NCI-H1694 treated with DMSO at 0.1 percent for 48 hours (cell line): ENCODE results near the gene INVS.
"Not testable (repeated sequence)": the region's sequence is repeated elsewhere in the genome, so short reads cannot be mapped to it uniquely, and the experiment has no call there.

Source experiments
- DNase-seq: peaks from one replicate; lab custom pipeline; 2025; lab: John Stamatoyannopoulos, UW

Gene INVS

GRCh38 chr9:100202806-100203205 is 103.8 kb downstream of the INVS start:
- DNase-seq, result no peak

DNA sequence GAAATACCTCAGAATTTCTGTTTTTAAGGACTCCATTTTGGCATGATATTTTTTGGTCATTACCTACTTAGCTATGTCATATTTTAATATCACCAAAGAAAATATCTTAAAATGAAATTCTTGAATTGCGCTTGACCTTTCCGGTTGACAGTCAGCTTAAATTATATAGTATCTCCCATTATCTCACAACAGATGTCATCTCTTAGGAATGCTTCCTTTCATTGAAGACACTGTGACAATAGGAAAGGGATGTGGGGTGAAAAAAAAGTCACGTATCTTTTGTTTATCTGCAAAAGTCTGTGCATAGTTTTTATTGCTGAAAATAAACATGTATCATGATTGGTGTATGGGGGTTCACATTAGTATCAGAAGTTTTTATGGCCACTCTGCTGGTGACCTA is 105.8 kb downstream of the INVS start:
- DNase-seq, result no peak

DNA sequence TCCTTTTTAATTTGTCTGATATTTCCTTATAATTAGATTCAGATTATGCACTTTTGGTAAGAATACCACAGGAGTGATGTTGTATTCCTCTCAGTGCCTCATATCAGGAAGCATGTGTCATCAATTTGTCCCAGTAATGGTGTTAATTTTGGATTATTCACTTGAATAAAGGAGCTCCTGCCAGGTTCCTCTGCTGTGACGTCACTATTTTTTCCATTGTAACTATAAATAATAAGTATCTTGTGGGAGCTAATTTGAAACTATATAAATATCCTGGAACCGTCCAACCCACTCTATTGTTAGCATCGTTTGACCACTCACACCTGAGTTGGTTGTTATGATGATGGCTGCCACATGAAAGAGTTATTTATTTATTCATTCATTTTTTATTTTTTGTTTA is 107.9 kb downstream of the INVS start:
- DNase-seq, result no peak

DNA sequence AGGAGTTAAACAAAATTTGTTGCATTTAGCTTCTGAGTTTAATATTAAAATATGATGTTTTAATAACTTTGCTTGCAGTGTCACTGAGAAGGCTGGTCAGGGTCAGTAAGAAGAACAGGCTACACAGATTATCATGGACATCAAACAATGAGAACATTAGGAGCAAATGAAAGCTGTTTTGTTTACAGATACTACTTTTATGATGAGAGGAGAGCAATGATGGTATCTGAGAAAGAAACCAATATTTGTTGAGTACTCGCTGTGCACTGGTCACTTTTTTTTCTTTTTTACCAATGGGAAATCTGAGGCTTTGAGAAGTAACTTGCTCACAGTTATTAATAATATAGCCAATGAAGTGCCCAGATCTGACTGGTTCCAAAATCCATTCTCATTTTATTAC is 109.6 kb downstream of the INVS start:
- no peak for DNase-seq

- no peak for DNase-seq
Measured at GRCh38 chr9:100211476-100211875, 112.4 kb downstream of the INVS start.

- no peak for DNase-seq
Measured at GRCh38 chr9:100213730-100214477, 114.9 kb downstream of the INVS start.

DNA sequence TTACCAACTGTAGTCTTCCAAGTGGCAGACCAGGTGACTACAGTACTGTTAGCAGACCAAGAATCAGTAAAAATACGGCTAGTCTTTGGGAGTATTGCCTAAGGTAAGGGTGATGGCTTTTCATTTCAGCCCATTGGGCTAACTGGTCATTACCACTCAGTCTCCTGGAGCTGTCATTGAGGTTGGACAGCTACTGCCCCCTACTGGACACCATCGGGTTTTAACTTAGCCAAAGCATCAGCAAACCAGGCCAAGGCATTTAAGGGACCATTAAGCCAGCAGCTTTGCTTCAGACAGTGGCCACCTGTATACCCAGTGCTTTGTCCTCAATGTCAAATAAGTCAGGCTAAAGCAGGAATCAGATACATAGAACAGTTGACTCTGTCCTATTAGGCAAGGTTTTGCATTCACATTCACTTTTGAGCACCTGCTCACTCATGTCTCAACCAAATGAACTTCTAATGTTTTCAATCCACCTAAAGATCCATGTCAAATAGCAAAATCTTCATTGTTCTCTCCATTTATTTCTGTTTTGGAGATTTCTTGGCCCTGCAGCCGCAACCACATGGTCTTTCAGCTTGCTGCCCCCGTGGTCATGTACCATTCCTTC is 117.2 kb downstream of the INVS start:
- peak; percentile 12 for DNase-seq

- DNase-seq, result no peak
Measured at GRCh38 chr9:100217536-100217935, 118.5 kb downstream of the INVS start.

DNA sequence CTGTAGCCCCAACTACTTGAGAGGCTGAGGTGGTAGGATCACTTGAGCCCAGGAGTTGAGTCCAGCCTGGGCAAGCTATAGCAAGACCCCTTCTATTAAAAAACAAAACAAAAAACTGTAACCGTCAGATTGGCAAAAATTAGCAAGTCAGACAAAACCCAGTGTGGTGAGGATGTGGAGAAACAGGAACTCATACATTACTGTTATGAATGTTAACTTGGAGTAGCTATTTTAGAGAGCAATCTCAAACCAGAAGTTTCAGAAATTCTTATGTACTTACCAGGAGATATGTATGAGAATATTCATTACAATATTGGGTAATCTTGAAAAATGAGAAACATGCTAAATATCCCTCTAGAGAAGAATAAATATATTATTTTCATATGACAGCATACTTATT is 120.3 kb downstream of the INVS start:
- no peak for DNase-seq

- no peak for DNase-seq
Measured at GRCh38 chr9:100220936-100221335, 121.9 kb downstream of the INVS start.

GRCh38 chr9:100221538-100221937 is 122.5 kb downstream of the INVS start:
- no peak for DNase-seq

GRCh38 chr9:100222674-100223073 is 123.6 kb downstream of the INVS start:
- no peak for DNase-seq

DNA sequence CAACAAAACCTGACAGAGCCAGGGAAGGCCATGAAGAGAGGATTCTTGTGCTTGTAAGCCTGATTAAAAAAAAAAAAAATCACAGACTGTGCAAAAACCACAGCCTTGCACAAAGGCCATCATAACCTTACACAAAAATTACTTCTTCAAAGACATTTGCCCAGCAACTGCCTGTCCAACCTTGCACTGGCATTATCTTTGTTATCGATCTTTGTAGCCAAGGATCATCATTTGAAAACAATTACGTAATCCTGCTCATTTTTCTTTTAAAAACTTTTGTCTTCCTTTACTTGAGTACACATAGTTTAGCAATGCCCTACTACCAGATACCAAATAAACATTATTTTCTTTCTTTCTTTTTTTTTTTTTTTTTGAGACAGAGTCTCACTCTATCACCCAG is 128.6 kb downstream of the INVS start:
- DNase-seq, result no peak

DNA sequence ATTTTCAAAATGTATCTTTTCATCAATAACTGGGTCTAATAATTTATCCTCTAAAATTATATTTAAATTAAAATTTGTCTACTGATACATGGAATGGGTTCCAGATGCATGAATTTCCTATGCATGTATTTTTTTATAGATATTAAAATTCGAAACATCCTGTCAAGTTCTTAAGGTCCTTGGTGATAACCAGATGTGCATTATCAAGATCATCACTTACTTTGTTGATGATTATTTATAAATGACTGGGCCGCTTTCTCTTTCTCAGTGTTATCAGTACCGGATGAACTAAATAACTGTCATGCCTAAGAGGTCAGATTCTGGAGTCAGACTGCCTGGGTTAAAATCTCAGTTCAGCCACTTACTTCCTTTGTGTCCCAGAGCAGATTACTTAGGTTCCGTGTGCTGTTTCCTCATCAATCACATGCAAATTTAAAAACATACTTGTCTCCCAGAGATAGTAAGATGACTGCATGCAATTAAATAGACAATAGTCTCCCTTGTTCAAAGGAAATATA is 129.4 kb downstream of the INVS start:
- no peak for DNase-seq

- no peak for DNase-seq
Measured at GRCh38 chr9:100229136-100229535, 130.1 kb downstream of the INVS start.

- DNase-seq, result no peak
Measured at GRCh38 chr9:100229561-100229960, 130.5 kb downstream of the INVS start.

DNA sequence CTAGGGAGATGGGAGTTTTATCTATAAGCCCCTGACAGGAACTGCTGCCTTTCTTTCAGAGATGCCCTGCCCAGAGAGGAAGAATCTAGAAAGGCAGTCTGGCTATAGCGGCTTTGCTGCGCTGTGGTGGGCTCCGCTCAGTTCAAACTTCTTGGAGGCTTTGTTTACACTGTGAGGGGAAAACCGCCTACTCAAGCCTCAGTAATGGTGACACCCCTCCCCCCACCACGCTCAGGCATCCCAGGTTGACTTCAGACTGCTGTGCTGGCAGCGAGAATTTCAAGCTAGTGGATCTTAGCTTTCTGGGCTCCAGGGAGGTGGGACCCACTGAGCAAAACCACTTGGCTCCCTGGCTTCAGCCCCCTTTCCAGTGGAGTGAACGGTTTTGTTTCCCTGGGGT is 137.9 kb downstream of the INVS start:
- DNase-seq, result not testable (repeated sequence)

DNA sequence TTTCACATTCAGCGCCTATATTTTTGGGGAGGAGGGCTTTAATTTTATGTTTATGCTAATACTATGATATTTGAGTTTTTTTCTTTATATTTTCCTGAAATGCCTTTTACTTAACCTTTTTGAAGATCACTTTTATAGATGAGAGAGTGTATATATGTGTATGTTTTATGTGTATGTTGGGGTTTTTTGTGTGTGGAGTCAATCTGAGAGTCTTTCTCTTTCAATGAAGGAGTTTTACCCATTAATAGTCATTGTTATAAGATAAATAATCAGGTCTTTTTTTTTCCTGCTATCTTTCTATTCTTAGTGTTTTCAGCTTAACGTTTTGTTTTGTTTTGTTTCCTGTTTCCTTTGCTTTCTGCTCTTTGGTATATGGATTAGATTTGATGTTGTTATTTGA is 141.5 kb downstream of the INVS start:
- no peak for DNase-seq

- DNase-seq, result no peak
Measured at GRCh38 chr9:100267211-100267610, 168.2 kb downstream of the INVS start.

DNA sequence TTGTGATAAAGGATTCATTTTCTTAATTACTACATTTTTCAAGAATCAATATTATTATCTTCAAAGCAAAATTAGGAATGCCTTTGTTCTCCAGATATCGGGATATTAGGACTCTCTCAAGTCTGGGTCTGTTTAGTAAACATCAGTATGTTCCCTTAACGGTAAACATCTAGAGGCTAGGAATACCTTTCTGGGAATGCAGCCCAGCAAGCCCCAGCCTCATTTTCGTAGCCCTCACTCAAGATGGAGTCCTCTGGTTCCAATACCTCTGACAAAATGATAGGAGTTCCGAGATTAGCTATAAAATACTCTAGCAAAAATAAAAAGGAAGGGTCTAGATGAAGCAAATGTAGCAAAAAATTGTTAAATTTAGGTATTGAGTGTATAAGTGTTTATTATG is 169.2 kb downstream of the INVS start:
- DNase-seq, result no peak

DNA sequence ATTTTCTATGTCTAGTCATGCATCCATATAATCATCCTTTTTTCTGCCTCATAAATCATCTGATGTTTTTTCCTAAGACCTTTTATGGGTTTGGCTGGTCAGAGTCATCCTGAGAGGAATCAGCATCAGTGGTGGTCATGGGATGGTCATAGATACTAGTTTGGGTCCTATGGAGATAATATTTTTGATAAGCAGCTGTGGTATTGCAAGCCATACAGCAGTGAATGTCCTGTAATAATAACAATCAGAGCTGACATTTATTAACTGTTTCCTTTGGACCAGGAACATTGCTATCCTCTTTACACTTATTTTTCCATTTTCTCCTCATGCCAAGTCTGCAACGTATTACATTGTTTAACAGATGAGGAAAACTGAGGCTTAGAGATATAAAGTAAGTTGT is 170.6 kb downstream of the INVS start:
- DNase-seq, result no peak

GRCh38 chr9:100277166-100277979 is 178.3 kb downstream of the INVS start:
- DNase-seq, result peak; percentile 2

GRCh38 chr9:100281066-100281465 is 182.0 kb downstream of the INVS start:
- no peak for DNase-seq
